GM18909 (cell line): ENCODE data around the gene SLC7A4.

ENCODE experiments used
- ATAC-seq: cut with Tn5 transposase; IDR thresholded peaks from one replicate; pipeline ENCODE4 v1.9.1; 2021; ENCODE audit warnings: mild to moderate bottlenecking; ENCODE audit not compliant: unreplicated experiment, poor library complexity

SLC7A4 gene

DNA sequence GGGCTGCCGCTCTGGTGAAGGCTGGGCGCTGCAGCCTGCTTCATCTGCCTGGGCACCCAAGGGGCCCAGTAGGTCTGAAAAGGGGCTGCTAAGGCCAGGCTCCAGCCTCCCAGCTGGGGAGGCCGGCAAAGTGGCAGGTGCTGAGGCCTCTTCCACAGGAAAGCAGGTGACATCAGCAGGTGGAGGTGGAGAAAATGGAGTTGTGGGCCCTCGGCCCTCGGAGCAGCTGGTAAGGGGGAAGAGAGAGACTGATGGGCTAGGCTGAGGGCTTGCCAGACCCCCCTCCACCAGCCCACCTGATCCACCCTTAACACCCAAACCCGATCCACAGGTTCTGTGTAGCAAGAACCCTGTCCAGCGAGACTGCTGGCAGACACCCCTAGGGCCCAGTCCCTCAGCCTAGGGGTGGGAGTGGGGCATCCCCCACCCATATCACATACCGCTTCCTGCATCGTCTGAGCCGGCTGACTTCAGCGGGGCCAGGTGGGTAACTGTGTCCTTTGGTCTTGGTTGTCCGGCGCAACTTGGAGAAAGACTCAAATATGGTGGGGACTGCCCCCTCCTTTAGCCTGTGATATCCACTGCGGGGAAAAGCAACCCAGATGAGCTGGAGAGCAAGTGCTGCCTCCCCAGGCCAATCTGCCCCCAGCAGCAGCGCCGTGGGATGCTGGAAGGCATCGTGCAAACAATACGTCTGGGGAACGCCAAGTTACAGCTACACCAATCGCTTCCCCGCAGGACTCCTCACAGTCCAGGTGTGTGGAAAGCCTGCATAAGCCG is 32.0 kb downstream of the SLC7A4 start:
- no peak for ATAC-seq

- no peak for ATAC-seq
These were observed 32.8 kb downstream of the SLC7A4 start for GRCh38 chr22:20999350-21000206.

DNA sequence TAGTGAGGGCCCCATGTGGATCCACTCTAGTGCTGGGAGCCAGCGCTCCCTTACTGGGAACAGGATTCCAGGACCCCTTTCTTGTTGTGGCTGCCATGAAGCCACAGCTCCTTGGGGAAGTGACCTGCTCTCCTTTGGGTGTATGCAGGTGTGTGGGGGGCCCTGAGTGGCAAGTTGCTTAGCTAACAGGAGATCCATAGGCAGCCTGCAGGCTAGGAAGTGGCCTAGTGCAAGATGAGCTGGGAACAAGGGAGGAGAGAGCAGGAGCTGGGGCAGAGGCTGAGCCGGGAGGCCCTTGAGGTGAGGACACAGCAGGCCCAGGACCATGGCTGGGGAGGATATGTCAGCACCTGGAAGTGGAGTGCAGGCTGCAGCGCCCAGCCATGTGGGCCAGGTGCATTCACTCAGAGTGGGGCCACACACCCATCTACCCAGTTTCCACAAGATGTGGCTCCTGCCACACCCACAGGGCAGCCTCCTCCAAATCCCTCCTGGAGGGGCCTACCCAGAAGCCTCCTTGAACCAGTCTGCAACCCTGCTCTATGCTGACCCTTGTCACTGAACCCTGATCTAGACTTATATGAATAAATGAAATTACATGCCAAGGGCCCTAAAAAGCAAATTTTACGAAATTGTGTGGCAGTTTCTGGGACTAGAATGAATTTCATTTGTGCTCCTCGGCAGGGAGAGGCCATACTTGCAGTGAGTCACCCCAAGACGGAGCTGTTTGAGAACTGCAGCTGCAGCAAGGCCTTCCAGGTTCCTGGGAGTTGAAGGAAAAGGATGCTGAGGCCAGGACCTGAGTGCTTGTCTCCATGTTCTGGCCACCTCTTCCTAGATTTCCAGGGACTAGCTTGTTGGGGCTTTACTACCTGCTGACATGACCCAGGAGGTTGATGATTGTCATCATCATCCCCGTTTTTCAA is 33.7 kb downstream of the SLC7A4 start:
- ATAC-seq = no peak

- ATAC-seq = no peak
These were observed 34.7 kb downstream of the SLC7A4 start for GRCh38 chr22:20997536-20998257.

DNA sequence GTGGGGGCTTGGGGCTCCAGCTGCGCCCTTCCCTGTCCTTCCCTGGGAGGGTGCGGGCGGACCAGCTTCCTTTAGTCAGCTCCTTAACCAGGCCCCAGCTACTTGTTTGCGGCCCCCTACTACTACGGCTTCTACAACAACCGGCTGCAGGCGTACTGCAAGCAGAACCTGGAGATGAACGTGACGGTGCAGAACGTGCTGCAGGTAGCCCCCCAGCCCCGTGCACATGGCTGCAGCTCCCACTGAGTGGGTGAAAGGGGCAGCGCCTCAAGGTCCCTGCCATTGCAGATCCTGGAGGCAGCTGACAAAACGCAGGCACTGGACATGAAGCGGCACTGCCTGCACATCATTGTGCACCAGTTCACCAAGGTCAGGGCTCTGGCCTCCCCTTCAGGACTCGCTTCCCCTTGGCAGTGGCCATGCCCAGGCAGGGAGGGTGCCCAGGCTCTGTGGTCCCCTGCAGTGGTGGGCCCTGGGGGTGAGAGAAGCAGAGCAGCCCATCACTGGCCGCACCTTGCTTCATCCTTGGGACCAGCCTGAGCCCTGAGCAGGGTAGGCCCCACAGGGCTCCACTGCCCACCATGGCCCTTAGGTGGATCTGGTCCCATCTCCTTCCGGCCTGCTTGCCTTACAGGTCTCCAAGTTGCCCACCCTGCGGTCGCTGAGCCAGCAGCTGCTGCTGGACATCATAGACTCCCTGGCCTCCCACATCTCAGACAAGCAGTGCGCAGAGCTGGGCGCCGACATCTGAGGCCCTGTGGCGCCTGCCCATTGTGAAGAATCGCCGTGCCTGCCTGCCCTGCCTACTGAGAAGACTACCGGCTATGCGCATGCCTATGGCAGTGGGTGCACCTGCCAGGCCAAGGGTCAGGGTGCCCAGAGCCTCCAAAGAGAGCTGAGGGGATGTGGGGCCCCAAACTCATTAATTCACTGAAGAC is 35.5 kb downstream of the SLC7A4 start:
- no peak for ATAC-seq

- no peak for ATAC-seq
These were observed 36.3 kb downstream of the SLC7A4 start for GRCh38 chr22:20996031-20996410.

DNA sequence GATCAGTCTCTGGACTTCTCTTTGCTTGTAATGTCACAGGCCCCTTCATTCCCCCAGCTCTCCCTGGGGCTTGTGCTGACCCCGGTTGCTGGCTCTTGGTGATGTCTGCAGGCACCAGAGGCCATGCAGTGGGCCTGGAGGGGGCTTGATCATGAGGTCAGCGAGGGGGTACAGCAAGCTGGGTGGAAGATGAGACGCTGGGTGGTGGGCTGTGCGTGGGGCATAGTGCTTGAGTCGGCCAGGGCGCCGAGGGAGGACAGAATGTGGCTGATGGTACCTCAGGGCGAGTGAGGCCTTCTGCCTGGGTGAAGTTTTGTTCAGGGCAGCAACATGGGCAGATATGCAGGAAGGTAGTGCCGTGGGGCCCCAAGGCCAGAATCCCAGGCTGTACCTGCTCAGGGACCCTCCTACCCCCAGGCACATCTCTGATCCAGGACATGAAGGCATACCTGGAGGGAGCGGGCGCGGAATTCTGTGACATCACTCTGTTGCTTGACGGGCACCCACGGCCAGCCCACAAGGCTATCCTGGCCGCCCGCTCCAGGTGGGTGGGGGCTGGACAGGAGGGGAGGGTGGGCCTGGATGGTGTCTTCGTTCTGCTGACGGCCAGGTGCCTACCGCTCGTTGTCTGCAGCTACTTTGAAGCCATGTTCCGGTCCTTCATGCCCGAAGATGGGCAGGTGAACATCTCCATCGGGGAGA is 36.9 kb downstream of the SLC7A4 start:
- ATAC-seq = no peak

DNA sequence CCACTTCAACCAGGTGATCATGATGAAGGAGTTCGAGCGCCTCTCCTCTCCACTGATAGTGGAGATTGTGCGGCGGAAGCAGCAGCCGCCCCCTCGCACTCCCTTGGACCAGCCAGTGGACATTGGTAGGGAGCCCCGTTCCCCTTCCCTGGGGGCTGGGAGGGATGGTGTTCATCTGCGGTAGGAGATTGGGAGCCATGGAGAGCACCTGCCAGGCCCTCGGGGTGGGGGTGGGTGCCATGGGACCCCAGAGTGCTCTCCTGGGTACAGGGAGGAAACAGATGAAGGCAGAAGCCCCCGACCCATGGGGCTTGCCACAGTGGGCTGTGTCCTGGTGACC is 37.5 kb downstream of the SLC7A4 start:
- ATAC-seq = no peak

GRCh38 chr22:20994128-20994901 is 38.0 kb downstream of the SLC7A4 start:
- ATAC-seq = no peak

DNA sequence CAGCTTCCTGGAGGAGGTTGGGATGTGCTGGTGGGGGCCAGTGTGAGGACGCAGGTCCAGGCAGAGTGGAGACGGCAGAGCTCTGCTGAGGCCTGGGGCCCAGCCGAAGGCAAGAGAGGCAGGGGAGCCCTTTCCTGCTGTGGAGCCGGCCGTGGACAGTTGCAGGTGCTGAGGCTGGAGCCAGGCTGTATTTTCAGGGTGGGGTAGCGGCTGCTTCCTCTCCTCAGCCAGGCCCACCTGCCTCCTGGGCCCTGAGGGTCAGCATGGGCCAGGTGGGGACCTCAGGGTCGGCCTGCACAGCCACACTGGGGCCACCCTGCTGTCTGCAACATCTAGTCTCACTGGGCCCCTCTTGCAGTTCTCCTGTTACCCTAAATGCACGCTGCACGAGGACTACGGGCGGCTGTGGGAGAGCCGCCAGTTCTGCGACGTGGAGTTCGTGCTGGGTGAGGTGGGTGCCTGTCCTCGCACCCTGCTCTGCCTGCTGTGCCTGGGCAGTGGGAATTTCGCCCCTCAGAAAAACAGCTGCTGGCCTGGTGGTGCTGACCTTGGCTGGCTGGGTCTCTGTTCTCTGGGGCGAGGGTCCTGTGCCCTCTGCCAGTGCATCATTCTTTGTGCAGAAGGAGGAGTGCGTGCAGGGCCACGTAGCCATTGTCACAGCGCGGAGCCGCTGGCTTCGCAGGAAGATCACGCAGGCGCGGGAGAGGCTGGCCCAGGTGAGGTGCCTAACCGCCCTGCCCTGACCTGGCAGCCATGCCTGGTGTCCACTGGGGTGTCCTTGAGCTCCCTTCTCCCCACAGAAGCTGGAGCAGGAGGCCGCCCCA is 38.8 kb downstream of the SLC7A4 start:
- ATAC-seq = no peak

- ATAC-seq = no peak
These were observed 39.7 kb downstream of the SLC7A4 start for GRCh38 chr22:20992456-20993303.

- ATAC-seq = no peak
These were observed 40.3 kb downstream of the SLC7A4 start for GRCh38 chr22:20992056-20992442.

DNA sequence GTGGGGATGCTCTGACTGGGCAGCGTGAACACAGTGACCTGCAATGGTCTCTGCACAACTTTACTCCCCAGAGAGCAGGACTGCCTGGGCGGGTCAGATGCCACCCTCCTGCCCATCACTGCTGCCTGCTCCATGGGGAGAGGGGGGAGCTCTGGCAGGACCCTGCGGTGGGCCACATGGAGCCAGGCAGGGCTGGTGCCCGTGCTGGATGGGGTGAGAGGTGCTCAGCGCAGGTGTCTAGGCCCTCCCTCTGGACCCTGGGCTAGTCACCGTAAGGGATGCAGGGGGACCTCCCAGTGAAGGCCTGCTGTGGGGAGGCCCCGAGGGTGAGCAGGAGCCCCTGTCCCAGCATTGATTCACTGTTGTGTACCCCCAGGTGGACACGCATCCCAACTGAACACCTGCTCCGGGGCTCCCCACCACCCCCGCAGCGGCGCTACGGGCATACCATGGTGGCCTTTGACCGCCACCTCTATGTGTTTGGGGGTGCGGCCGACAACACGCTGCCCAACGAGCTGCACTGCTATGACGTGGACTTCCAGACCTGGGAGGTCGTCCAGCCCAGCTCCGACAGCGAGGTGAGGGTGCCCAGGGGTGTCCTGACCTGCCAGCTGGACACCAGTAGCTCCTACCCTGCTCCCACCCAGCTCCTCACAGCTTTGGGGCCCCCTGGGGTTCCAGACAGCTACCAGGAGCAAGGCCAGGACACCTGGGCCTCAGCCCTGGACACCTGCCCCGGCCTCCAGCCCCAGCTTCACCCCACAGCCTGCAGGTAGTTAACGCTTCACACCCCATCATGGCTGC is 40.9 kb downstream of the SLC7A4 start:
- ATAC-seq = no peak

DNA sequence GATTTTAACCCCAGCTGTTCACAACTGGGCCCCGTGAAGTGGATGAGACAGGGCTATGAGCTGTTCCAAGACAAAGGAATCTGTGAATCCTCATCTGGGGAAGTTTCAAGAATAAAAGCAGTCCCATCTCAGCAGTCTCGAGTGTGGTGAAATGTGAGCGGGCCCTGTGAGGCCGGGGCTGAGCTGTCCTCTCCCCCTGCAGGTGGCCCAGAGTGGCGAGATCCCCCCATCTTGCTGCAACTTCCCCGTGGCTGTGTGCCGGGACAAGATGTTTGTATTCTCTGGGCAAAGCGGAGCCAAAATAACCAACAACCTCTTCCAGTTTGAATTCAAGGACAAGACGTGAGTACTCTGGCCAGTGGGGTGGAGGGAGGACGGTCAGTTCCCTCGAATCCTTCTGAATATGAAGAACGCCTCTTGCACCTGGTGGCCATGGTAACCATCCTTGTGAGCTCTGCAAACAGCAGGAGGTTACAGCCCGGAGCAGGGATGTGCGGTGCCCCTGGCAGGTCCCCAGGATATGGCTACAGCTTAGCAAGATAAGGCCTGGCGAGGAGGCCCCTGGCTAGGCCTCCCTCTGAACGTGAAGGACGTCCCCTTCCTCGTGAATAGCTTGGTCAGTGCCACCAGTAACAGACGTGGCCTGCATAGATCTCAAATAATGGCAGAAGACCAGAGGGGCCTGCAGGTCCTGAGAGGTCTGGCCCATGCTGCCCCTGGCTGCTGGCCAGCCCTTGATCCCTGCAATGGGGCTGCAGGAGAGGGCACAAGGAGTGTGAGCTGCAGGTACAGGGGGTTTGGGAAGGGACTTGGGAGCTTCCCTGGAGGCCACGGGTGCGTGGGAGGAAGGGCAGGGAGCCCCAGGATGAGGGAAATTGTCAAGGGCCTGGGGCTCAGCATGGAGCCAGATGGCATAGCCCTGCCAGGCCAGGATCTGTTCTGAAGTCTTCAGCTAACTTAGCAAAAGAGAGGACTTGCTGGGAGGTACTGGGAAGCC is 41.9 kb downstream of the SLC7A4 start:
- ATAC-seq = no peak
